Subcutaneous abdominal adipose tissue (tissue), 5 donors: Measurements from ENCODE around the gene LRRC49.
"Not testable (repeated sequence)": the region's sequence is repeated elsewhere in the genome, so short reads cannot be mapped to it uniquely, and the experiment has no call there.

Source experiments
- H3K27ac ChIP-seq: one replicate; pipeline ENCODE4 v1.7.0; 2013; ENCODE audit warnings: low read depth, mild to moderate bottlenecking, inconsistent platforms, low read length, moderate library complexity
- H3K27me3 ChIP-seq, 5 donors: one replicate each; pipeline ENCODE4 v1.7.0; 2013; ENCODE audit warnings: low read length in 5 of 5, inconsistent platforms in 1 of 5; ENCODE audit not compliant: control insufficient read depth in 5 of 5, insufficient read depth in 4 of 5
- H3K36me3 ChIP-seq, 5 donors: one replicate each; pipeline ENCODE4 v1.7.0; 2013; ENCODE audit warnings: low read length in 5 of 5; ENCODE audit not compliant: control insufficient read depth in 5 of 5, insufficient read depth in 5 of 5
- H3K4me1 ChIP-seq, 5 donors: one replicate each; pipeline ENCODE4 v1.7.0; 2013; ENCODE audit warnings: low read length in 5 of 5, mild to moderate bottlenecking in 3 of 5, moderate library complexity in 1 of 5; ENCODE audit not compliant: control insufficient read depth in 5 of 5, insufficient read depth in 5 of 5
- H3K4me3 ChIP-seq, 5 donors: one replicate each; pipeline ENCODE4 v1.7.0; 2013; ENCODE audit warnings: low read length in 5 of 5, low read depth in 1 of 5
- H3K9ac ChIP-seq, 5 donors: one replicate each; pipeline ENCODE4 v1.7.0; 2013; ENCODE audit warnings: low read length in 5 of 5, mild to moderate bottlenecking in 4 of 5, moderate library complexity in 3 of 5
- H3K9me3 ChIP-seq, 5 donors: one replicate each; pipeline ENCODE4 v1.7.0; 2013; ENCODE audit warnings: low read length in 5 of 5; ENCODE audit not compliant: control insufficient read depth in 5 of 5
- donor health status: healthy.
- donor health status: healthy.
- donor health status: healthy.
- donor health status: healthy.
- donor health status: healthy.

LRRC49 gene

GRCh38 chr15:70943285-70943684 lies 50.7 kb downstream of the LRRC49 start:
- H3K27me3 ChIP-seq, H3K36me3 ChIP-seq, H3K27ac ChIP-seq, H3K9ac ChIP-seq, H3K4me3 ChIP-seq, H3K4me1 ChIP-seq, H3K9me3 ChIP-seq: not testable (repeated sequence)

DNA sequence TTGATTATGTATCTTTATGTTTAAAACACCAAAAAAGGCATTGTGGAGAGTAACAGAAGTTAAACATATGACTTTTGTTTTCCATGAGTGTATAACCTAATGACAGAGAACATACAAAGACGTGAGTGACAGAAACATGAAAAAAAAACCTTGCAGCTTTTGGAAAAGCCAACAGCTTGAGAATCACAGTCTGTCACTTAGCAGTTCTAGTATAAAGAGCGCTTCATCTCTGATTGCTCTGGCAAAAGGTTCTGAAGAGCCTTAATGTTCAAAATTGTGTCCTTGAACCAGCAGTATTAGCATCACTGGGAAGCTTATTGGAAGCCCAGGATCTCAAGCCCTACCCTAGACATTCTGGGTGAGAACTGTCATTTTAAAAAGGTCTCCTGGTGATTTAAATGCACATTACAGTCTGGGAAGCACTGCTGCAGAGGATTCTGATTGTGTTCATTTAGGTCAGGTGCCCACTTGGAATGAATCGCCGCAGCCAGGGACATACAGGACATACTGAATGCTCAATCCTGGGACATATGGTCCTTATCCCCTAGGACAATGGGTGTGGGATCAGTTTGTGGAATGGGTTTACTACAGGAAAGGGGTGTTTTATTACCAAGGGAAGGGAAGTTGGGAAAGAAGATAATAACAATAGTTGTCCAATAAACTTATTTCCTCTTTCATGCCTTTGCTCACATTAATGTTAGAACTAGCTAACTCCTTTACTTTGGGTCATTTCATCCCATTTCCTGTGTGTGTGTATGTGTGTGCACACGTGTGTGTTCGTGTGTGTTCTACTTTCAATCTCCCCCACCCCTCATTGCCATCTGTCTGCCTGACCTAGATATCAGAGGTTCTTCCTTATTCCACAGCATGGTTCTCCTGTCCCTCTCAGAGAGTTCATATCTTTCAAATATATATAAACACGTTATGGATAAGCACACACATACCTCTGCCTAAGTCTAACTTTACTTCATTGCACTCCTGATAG lies 55.0 kb downstream of the LRRC49 start:
- Histone ChIP-seq H3K4me1 (peaks cover 0 to 4% (median 0%) of the 10 kb centered on the region in 5 donors), H3K27ac (no peak overlapping the region), H3K9me3 (peaks cover 0 to 6% (median 3%) of the 10 kb centered on the region in 5 donors), H3K27me3 (no peaks in the 10 kb centered on the region), H3K9ac (no peak overlapping the region), H3K36me3 (no peaks in the 10 kb centered on the region), H3K4me3 (no peak overlapping the region)

GRCh38 chr15:70950953-70951352 lies 58.3 kb downstream of the LRRC49 start:
- H3K9me3 ChIP-seq = peaks cover 0 to 6% (median 3%) of the 10 kb centered on the region in 5 donors
- no peak overlapping the region for H3K27ac ChIP-seq
- H3K4me3 ChIP-seq = no peak overlapping the region
- H3K36me3 ChIP-seq = no peaks in the 10 kb centered on the region
- peaks cover 0 to 3% (median 0%) of the 10 kb centered on the region in 5 donors for H3K27me3 ChIP-seq
- H3K9ac ChIP-seq = no peak overlapping the region
- peaks cover 0 to 3% (median 0%) of the 10 kb centered on the region in 5 donors for H3K4me1 ChIP-seq

DNA sequence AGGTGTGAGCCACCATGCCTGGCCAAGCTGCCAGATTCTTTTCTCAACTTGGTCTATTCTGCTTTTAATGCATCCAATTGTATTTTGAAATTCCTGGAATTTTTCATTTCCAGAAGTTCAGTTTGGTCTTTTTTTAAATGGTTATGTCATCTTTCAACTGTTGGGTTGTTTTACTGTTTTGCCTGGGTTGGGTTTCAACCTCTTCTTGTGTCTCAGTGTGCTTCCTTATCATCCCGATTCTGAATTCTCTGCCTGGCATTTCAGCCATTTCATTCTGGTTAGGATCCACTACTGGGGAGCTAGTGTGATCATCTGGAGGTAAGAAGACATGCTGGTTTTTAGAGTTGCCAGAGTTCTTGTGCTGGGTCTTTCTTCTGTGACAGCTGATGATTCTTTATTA lies 61.5 kb downstream of the LRRC49 start:
- H3K36me3 ChIP-seq = no peaks in the 10 kb centered on the region
- no peak overlapping the region for H3K27ac ChIP-seq
- H3K4me1 ChIP-seq = no peaks in the 10 kb centered on the region
- peaks cover 0 to 3% (median 0%) of the 10 kb centered on the region in 5 donors for H3K27me3 ChIP-seq
- no peak overlapping the region for H3K4me3 ChIP-seq
- H3K9ac ChIP-seq = no peak overlapping the region
- H3K9me3 ChIP-seq = peaks cover 0 to 6% (median 3%) of the 10 kb centered on the region in 5 donors

DNA sequence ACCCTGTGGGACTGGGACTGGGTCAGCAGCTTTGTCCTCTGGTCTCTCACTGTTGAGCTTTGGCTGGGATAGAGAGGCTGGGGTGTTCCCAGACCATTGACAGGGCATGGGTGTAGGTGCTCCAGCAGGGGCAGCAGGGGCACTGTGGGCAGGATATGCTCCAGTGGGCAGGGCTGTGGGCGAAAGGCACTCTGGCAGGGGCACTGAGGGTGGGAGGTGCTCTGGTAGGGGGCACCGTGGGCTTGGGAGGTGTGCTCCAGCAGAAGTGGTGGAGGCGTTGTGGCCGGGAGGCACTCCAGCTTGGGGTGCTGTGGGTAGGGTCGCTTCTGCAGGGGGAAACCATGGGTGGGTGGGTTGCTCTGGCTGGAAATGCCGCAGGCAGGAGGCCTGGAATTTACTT lies 62.1 kb downstream of the LRRC49 start:
- H3K9ac ChIP-seq = no peak overlapping the region
- no peaks in the 10 kb centered on the region for H3K36me3 ChIP-seq
- peaks cover 0 to 3% (median 0%) of the 10 kb centered on the region in 5 donors for H3K27me3 ChIP-seq
- H3K9me3 ChIP-seq = peaks cover 0 to 6% (median 3%) of the 10 kb centered on the region in 5 donors
- no peaks in the 10 kb centered on the region for H3K4me1 ChIP-seq
- H3K27ac ChIP-seq = no peak overlapping the region
- H3K4me3 ChIP-seq = no peak overlapping the region

GRCh38 chr15:70955151-70955550 lies 62.5 kb downstream of the LRRC49 start:
- Histone ChIP-seq H3K36me3 (no peaks in the 10 kb centered on the region), H3K27me3 (peaks cover 0 to 3% (median 0%) of the 10 kb centered on the region in 5 donors), H3K4me1 (no peaks in the 10 kb centered on the region), H3K27ac (no peak overlapping the region), H3K9me3 (peaks cover 0 to 6% (median 3%) of the 10 kb centered on the region in 5 donors), H3K4me3 (no peak overlapping the region), H3K9ac (no peak overlapping the region)

DNA sequence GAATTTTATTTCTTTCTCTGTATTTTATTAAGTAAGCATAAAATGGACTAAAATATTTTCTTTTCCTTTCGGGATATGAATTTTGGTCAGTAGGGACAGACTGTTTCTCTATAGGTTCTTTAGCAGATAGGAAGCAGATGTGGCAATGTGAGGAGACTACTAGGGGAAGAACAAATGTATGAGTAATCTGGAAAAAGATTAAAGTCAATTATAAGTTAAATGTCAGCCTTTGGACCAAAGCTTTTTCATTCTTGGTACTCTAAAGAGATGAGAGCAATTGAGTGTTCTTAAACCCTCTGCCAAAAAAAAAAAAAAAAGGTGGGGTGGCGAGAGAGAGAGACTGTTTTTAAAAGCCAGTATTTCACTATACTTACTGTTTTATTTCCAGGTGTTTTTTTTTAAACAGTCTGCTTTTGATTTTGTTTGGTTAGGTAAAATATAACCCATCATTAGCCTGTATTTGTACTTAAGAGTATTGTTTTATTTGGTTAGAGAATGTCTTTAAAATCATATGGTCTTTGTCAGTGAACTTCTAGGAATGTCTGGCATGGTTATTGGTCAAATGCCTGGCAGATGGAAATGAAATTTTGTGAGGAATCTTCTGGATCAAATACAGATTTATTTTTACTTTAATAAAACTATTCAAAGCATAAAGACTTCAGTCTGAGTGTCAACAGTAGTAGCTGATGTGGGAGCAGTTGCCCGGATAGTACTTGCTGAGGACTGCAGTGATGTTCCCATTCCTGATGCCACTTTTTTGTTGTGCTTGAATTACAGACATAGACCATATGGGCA lies 63.8 kb downstream of the LRRC49 start:
- Histone ChIP-seq H3K36me3 (no peaks in the 10 kb centered on the region), H3K4me1 (no peaks in the 10 kb centered on the region), H3K9me3 (peaks cover 0 to 3% (median 0%) of the 10 kb centered on the region in 5 donors), H3K4me3 (no peak overlapping the region), H3K27me3 (peaks cover 0 to 3% (median 0%) of the 10 kb centered on the region in 5 donors), H3K9ac (no peak overlapping the region), H3K27ac (no peak overlapping the region)

- H3K4me3 ChIP-seq = no peak overlapping the region
- no peaks in the 10 kb centered on the region for H3K4me1 ChIP-seq
- no peak overlapping the region for H3K27ac ChIP-seq
- H3K9ac ChIP-seq = no peak overlapping the region
- no peaks in the 10 kb centered on the region for H3K9me3 ChIP-seq
- H3K36me3 ChIP-seq = no peaks in the 10 kb centered on the region
- no peaks in the 10 kb centered on the region for H3K27me3 ChIP-seq
Measured at GRCh38 chr15:70962084-70962483, 69.5 kb downstream of the LRRC49 start.

GRCh38 chr15:70963199-70963598 lies 70.6 kb downstream of the LRRC49 start:
- Histone ChIP-seq H3K9ac (no peak overlapping the region), H3K9me3 (no peaks in the 10 kb centered on the region), H3K4me1 (no peaks in the 10 kb centered on the region), H3K4me3 (no peak overlapping the region), H3K27ac (no peak overlapping the region), H3K27me3 (no peaks in the 10 kb centered on the region), H3K36me3 (no peaks in the 10 kb centered on the region)

GRCh38 chr15:70964058-70964457 lies 71.4 kb downstream of the LRRC49 start:
- Histone ChIP-seq H3K4me3 (no peak overlapping the region), H3K27ac (no peak overlapping the region), H3K9me3 (no peaks in the 10 kb centered on the region), H3K27me3 (no peaks in the 10 kb centered on the region), H3K9ac (no peak overlapping the region), H3K36me3 (no peaks in the 10 kb centered on the region), H3K4me1 (no peaks in the 10 kb centered on the region)
